Esophagus muscularis mucosa (tissue), 4 donors: ENCODE data around the gene KCP.

ENCODE experiments used
- CTCF ChIP-seq, 3 experiments: fragments of 200-600 bp in 2 of 3; fragments of 450-650 bp in 1 of 3; sonication (generic) in 2 of 3; IDR thresholded peaks; one replicate each; pipeline ENCODE4 v1.5.1; 2017 to 2019; ENCODE audit warnings: antibody characterized with exemption in 3 of 3, mild to moderate bottlenecking in 2 of 3, moderate library complexity in 1 of 3
- EP300 ChIP-seq: sonication (generic); formaldehyde crosslinking; IDR thresholded peaks from one replicate; pipeline ENCODE4 v1.6.1; 2017; ENCODE audit warnings: antibody characterized with exemption
- POLR2A ChIP-seq: fragments of 450-650 bp; IDR thresholded peaks from one replicate; pipeline ENCODE4 v1.6.1; 2017; ENCODE audit warnings: antibody characterized with exemption, moderate library complexity, mild to moderate bottlenecking, low read depth
- POLR2AphosphoS5 ChIP-seq, 2 donors: sonication (generic); formaldehyde crosslinking; IDR thresholded peaks; one replicate each; pipeline ENCODE4 v1.6.1; 2017; ENCODE audit warnings: antibody characterized with exemption in 2 of 2

- TF ChIP-seq CTCF (IDR thresholded peaks at IDR 0.05) (no peak), POLR2A (no peak), POLR2AphosphoS5 (IDR thresholded peaks at IDR 0.05) (no peak), EP300 (no peak)
These were observed 62.7 kb downstream of the KCP start for GRCh38 chr7:128847721-128848211.
